GM18520 (cell line): Measurements from ENCODE around the gene JAG1.

ENCODE experiments used
- ATAC-seq: cut with Tn5 transposase; IDR thresholded peaks from one replicate; pipeline ENCODE4 v1.9.1; 2021; ENCODE audit not compliant: unreplicated experiment

The JAG1 gene

DNA sequence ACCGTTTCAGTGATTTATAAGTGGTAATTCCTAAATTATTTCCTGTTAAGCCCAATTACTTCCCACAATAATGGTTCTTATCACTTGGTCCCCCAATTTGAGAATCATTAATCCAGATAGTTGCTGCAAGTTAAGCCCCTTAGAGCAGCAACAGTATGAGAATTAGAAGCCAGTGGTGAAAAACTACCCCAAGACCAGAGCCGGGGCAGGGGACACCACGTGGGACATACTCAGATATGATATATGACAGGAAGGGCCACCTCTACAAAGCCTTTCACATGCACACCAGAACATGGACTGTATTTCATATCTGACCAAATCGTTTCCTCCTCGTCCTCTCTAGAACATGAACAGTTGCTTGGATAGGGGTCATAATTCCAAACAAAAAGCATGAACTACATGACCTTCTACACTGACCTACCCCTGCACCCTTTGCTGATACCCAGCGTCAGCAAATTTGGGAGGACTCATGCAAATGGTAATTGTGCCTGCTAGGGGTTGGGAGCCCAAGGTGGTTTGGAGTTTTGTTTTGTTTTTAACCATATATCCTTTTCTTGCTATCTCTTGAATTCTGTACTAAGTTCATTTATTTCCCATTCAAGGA is 3.9 kb downstream of the JAG1 start:
- ATAC-seq, result no peak

DNA sequence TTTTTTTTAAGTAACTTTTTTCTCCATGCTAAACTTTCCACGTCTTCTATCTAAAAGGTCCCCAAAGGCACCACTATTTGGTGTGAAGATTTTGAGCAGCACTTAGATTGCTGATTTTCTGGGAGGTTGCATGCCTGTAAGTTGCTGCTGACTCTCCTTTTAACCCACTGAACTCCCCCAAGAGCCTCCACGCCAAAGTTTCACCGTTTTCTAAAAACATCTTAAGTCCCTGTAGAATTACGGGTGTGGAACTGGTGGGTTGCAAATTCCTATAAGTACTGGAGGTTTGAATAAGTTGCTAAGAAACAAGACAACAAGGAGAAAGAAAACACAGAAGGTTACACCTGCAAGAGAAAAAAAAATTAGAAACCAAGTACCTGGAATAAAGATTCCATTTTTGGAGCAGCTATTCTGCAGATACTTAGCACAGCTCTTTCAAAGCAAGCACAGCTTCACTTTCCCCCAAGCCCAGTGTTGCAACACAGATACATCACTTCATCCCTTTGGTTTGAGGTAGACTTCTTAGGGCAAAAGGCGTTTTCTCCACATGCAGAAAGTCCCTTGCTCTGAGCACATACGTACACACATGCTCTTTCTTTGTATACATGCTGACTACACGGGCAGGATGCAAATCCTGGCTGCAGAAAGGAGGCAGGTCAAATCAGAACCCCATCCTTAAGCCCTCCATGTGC is 5.0 kb downstream of the JAG1 start:
- no peak for ATAC-seq

DNA sequence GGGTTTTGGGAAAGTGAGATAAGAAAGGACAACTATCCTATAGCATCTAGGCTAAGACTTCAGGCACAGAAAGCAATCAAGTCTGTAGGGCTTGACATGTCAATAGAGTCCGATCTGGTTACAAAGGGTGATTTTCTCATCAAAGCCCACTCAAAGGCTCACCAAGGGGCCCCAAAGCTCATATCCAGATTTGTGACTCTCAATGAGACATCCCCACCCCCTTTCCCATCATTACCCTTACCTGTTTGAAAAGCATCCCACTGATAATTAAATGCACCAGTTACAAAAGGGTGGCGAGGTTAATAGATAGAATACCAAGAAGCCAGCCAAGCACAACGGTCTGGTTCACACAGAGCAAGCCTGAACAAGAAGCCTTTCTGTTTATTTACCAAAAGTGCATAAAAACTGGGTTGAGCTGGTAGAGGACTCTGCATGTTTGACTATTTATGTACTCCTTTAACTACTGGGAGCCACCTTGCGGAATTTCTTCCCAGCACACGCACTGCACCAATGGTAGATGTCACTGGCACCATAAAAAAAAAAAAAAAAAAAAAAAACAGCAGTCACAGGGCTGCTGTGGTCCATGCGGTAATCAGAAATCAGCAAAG is 6.1 kb downstream of the JAG1 start:
- no peak for ATAC-seq

DNA sequence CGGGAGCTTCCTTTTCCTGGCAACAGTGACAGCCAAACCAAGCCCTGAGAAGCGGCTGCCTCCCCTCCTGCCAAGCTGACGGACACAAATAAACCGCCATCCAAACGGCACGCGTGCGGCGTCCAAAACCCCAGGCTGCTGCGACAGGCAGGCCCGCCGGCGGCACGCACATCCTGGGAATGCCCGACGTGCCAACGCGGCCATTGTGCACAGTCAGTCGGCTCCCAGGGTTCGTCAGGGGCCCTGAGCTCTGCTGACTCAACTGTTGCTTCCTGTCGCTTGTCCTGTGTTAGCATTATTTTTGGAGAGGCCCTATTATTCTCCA is 6.8 kb downstream of the JAG1 start:
- no peak for ATAC-seq

DNA sequence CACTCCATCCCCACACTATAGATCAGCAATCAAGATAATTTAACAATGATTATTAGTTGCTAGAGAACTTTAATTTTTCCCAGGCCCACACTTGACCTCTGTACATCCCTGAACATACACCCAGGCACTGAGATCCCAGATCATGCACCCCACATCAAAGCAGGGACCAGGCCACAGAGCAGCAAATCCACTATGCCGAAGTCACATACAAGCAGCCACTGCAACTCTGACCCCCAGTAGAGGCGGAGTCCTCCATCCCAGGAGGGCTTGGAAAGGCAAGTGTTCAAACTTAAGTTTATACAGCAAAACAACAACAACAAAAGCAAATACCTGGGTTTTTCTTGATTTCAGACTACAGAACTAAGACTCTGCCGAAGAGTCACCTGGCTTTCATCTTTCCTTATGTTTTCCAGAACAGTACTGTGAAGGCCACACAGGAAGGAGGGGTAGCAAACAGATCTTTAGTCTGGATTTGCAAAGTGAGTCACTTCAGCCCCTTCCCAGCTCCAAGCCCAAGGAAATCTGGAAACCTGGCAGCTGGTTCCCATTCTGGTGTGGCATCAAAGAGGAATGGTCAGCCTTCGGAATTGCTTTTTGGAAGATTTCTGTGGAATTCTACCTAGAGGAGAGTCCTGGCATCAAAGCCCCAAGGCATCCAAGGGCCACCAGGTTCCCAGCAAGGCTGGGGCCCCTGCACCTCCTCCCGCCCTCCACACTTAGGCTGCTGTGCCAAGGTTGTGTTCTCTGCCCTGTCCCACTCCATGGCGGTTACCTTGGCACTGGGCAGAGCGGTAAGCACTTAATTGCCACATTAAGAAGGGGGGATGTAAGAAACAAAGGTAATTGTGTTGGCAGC is 7.3 kb downstream of the JAG1 start:
- no peak for ATAC-seq

DNA sequence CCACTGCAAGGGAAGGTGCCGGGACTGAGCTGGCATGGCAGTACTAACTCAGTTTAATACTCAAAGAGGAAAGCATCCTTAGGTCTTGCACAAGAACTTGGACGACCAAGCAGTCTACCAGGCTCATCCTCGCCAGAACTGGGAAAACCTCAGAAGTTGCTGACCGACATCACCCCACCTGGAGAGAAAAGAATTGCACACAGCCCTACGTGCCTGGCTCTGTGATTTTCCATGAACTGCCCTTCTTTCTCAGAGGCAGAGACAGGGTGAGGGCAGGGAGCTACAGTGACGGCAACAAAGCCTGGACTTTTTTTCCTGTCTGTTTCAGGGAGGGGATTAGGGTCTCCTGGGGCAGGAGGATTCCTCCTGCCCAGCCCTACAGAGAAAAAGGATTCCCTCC is 8.0 kb downstream of the JAG1 start:
- no peak for ATAC-seq

DNA sequence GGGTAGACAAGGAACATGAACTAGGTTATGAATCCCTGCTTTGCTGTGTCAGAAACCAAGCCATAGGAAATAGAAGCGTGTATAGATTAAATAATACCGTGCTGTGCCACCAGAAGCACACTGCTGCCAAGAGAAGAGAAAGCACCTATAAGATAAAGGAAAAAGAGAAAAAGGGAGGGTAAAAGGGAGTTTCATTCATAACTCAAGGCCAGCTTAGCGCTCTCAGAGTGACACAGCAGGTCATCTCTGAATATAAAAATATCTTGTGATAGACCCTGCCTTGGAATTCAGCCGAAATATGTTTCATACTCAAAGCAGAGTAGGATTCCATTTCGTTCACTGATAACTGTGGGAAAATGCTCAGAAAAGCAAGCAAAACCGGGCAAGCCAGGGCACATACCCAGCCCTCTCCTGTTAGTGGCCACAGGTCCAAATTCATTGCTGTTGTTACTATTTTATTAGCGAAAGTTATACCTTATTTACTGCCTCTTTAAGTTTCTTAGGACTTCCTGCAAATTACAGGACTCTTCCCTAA is 8.7 kb downstream of the JAG1 start:
- ATAC-seq, result no peak

DNA sequence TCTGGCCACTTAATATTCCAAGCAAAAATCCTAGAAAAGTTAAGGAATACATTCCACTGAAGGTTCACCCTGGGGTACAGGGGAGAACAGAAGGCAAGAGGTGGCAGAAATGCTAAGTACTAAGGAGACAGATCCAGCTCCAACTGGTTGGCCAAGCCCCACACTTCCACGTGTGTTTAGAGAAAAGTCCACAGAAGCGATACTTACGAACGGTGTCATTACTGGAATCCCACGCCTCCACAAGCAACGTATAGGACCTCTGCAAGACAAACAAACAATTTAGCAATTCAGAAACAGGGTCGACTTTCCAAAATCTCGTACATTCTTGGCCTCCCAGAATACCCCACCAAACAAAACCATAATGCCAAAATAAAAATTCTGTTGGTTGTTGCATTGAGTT is 10.0 kb downstream of the JAG1 start:
- no peak for ATAC-seq

DNA sequence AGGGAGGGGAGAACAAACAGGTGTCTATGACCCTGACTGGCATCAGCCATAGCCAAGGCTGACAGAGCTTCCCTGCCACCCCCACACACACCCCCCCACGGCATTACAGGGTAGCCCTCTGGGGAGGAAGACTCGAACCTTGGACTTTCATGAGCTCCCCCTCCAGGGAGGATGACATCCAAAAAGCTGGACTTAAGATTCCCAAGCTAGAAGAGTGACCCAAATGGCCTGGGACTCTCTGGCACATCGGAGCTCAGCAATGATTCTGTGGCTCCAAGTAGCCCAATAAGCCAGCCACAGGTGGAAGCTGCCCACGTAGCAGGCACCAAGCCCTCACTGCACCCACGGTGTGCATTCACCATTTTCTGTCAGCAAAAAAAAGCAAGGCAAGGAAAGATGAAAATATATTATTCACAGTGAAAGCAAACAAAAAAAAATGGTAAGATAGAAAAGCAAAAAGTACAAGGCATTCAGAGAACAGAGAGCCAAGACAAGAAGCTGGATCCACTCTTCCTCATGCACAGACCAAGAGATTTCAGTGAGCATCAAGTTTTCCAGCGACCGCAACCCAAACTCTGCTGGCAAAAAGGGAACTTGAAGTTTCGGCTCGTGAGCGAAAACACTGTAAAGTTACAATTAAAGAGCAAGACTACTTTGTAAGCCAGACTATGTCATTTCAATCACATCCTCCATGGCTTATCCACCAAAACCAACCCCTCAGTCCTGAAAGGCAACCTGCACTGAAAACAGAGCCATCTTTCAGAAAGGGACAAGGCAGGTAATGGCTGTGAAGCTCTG is 10.9 kb downstream of the JAG1 start:
- no peak for ATAC-seq

DNA sequence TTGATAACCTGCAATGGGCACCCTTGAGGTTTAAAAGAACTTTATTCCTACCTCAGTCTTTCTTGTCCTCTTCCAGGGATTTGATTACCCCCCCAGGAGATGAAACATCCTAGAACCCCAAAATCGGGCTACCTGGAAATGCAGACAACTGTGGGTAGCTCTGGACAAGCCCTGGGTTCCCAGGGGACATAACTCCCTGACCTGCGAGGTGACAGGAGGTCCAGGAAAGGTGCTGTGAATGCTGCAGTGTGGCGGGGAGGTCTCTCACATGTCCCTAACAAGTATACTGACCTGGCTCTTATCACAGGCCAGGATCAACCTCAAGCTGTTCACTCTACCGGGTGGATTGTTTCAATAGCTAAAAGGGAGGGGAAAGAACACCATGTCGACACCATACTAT is 11.6 kb downstream of the JAG1 start:
- ATAC-seq, result no peak

DNA sequence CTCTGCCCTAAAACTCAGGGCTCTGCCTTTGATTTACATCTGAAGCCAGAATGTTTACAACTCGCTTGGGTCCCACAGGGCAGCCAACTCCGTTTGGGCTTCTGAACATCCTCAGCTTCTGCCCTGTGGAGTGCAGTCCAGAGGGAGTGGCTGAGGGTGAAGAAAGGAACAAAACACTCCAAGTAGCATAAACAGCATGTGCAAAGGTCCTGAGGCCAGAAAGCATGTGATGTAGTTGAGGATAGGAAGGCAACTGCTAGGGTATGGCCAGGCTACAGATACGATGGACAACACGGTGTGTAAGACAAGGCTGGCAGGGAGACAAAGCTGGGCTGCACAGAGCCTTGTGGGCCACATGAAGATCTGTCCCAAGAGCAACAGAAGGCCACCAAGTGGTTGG is 12.5 kb downstream of the JAG1 start:
- ATAC-seq, result no peak

DNA sequence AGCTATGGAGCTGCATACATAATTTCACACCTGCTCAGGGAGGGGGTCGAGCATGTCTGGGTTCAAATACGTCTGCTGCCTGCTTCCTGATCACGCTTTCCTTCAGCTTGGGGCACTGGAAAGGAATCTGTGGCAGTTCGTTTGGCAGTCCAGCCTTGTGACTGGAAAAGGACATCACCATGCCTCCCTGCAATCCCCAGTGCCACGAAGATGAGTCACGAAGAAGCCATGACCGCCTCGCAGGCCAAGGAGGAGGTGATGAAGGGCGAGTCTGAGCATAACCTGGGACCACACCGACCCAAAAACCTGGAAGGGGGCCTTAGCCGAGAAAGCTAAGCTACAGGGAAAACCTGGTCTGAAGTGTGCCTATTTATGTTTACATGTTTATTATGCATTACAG is 13.1 kb downstream of the JAG1 start:
- no peak for ATAC-seq

DNA sequence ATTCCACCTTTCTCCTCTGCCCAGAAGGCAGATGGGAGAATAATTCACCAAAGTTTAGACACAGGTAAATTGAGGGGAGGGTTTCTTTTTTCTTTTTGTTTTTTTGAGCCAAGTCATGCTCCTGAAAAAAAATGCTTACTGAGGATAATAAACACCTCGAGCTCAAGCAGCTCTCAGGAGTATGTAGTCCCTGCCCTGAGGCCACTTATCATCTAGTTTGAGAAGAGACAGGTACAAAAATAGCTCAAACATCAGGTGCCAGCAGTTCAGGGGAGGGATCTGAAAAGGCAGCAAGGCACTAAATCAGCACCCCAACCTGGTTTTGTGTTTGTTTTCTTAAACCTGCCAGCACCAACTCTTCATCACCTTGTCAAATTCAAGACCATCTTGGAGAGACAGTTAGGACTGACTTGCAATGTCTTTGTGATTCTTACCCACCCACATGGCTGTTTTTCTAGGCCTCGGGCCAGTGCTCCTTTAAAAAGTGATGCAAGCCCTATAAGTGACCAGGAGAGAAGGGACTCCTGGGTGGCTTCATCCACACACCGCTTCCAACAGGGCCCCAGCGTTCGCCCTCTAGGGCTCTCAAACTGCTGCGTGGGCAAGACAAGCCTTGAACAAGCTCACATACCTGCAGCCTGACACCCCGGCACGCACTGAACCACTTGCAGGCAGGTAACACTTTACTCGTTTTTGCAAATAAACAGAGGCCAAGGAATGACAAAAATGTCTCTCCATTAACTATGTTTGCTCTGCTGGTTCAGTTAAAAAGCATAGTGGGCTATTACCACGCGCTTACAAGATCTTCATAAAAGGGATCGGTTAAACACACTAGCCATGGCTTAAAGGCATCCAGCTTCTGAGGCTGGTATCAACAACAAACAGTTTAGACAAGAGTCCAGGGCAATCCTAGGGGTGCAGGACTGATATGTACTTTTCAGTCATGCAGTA is 13.9 kb downstream of the JAG1 start:
- ATAC-seq, result no peak

DNA sequence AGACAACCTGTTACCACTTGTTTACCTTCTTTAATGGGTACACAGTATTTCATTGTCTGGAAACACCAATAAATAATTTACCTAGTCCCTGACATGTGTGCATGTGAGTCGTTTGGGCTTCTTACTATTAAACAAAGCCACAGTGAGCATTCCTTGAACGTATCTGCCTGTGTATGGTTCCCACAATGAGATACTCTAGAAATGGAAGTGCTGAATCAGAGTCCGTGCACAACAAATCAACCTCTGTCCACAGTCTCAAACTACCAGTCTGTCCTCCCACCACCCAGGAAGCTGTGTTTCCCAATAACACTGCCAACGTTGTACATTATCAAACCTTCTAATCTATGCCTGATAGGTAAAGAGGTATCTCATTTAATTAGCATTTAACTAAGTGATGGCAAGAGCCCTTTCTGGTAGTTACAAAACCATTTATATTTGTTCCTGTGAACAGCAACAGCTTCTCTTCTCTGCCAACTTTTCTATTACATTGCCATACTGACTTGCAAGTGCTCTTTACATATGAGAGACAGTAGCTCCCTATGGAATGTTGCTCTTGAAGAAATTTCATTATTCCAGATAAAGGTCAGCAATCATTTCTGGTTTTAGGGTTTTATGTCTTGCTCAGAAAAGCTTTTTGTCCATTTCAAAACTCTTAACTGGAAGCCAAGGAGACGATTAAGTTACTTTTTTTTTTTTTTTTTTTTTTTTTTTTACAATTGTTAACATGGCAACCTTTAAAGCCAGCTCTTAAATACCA is 14.7 kb downstream of the JAG1 start:
- ATAC-seq, result no peak

DNA sequence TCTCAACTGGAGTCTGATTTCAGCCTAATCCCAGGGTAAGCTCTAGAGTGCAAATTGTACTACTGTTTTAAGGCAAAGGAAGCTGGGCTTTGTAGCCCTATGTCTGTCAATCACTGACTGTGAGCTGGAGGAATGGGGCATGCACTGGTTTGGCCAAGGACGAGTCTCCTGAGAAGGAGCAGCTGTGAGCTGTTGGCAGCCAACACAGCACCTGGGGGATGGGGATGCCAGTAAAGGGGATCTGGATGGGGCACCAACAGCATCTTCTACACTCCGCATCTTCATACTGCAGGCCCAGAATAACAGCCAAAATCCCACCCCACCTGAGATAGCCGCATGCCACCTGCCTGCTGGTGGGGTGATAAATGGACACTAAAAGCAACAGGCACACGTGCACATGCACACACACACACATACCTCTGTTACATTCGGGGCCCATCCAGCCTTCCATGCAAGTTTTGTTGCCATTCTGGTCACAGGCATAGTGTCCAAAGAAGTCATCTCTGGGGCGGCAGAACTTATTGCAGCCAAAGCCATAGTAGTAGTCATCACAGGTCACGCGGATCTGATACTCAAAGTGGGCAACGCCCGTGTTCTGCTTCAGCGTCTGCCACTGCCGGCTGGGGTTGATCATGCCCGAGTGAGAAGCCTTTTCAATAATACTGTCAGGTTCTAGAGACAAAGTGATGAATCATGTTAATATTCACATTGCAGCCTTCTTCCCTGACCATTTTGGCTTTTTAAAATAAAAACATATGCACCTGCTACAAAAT is 15.6 kb downstream of the JAG1 start:
- ATAC-seq, result no peak

DNA sequence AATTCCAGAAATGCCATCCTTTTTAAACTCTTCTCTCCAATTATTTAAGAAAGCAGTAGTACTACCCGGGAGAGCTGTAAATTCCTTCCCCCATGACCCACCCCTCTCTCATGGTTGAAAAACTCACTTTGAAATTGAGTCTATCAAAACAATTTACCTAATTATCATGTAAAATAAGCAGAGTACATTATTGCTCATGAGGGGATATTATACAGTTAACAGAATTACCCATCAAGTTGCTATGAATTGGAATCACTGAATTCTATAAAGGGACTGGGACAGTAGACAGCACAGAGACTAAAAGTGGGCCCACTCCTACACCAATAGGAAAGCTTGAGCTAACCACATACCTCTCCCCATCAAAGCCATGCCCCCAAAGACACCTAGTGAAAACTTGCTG is 16.3 kb downstream of the JAG1 start:
- ATAC-seq, result no peak

DNA sequence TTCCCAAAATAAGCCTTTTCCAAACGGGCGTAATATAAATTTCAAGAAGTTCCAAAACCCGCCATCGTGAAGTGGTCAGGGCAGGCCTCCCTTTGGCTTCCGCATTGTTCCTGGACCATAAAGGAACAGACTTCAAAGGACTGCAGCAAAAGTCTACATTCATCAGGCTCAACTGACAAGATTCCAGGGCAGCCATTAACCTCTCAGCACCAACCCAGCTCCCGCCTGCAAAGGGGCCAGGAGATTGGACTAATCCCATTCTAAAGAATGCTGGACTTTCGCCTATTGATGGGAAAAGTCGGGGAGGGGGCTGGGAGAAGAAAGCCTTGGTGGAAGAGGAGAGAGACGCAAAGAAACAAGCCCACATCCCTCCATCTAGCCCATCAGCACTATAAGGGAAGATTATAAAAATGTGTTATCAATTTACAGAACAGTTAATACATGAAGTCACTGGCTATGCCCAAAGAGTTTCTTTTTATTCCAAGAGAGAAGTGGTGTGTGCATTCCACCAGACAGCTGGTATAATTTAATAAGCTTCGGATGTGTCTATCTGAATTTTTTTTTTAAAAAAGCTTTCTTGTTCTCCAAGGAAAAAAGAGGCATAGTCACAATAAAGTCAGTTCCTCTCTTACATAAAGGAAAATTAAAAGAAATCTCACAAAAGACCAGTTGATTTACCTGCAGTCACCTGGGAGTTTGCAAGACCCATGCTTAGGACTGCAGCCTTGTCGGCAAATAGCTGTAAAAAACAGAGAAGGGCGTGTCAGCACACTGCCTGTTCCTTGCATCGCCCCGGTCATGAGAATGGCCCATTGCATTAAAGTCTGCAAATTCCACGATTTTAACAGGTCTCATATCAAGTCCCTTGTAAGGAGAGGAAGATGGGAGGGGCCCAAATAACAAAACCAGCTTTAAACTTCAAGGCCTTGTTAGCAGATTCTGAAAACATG is 17.8 kb downstream of the JAG1 start:
- no peak for ATAC-seq
